Kidney epithelial cell (primary cell): ENCODE measurements around the gene PLA1A. TPM values are rescaled to one million over a fixed set of nuclear protein-coding genes. Genes with fewer than 3 reads are reported as not detected.

Experiments used
- DNase-seq: peaks from one replicate; pipeline ENCODE4 v3.0.0-alpha.2; 2010; ENCODE audit warnings: low read depth
- H3K27me3 ChIP-seq: 2 replicates; pipeline ENCODE4 v1.6.0; 2011; ENCODE audit warnings: low read length; ENCODE audit not compliant: control insufficient read depth, insufficient read depth
- H3K36me3 ChIP-seq: 2 replicates; pipeline ENCODE4 v1.5.1; 2011; ENCODE audit warnings: low read length; ENCODE audit not compliant: control insufficient read depth, insufficient read depth
- H3K4me3 ChIP-seq: 2 replicates; pipeline ENCODE4 v1.5.1; 2011; ENCODE audit warnings: low read depth, mild to moderate bottlenecking, control low read depth, low read length
- CTCF ChIP-seq: IDR thresholded peaks from 2 replicates; pipeline ENCODE4 v1.5.1; 2011; ENCODE audit warnings: mild to moderate bottlenecking, moderate library complexity, low read length, control low read depth, inconsistent platforms; ENCODE audit not compliant: insufficient read depth, poor library complexity, severe bottlenecking
- total RNA-seq: library from RNA; depleted of rRNA; stranded (reverse); fragments of >200 nt; gene quantifications from 2 replicates; pipeline ENCODE4 v1.2.3, GENCODE V29; 2015

PLA1A gene
- total RNA-seq, 1 donor from 2014 or later, result 1.4 TPM

GRCh38 chr3:119555309-119555735 is 42.4 kb upstream of the PLA1A start:
- no peaks in the 10 kb centered on the region for H3K36me3 ChIP-seq
- H3K4me3 ChIP-seq, result no peak overlapping the region
- H3K27me3 ChIP-seq, result no peaks in the 10 kb centered on the region
- no peak for DNase-seq
- TF ChIP-seq CTCF, result no peak

- Histone ChIP-seq H3K4me3 (no peak overlapping the region), H3K27me3 (no peaks in the 10 kb centered on the region), H3K36me3 (no peaks in the 10 kb centered on the region)
- no peak for DNase-seq
- TF ChIP-seq CTCF, result no peak
Observed at GRCh38 chr3:119555929-119556328, 41.8 kb upstream of the PLA1A start.

- no peak overlapping the region for H3K4me3 ChIP-seq
- no peaks in the 10 kb centered on the region for H3K36me3 ChIP-seq
- H3K27me3 ChIP-seq, result no peaks in the 10 kb centered on the region
- no peak for TF ChIP-seq CTCF
- no peak for DNase-seq
Observed at GRCh38 chr3:119557192-119557876, 40.4 kb upstream of the PLA1A start.

- Histone ChIP-seq H3K36me3 (no peaks in the 10 kb centered on the region), H3K27me3 (no peaks in the 10 kb centered on the region), H3K4me3 (no peak overlapping the region)
- no peak for DNase-seq
- no peak for TF ChIP-seq CTCF
Observed at GRCh38 chr3:119557877-119558269, 39.8 kb upstream of the PLA1A start.

GRCh38 chr3:119558626-119559317 is 38.9 kb upstream of the PLA1A start:
- no peaks in the 10 kb centered on the region for H3K36me3 ChIP-seq
- no peaks in the 10 kb centered on the region for H3K27me3 ChIP-seq
- no peak for DNase-seq
- H3K4me3 ChIP-seq, result no peak overlapping the region
- no peak for TF ChIP-seq CTCF
